ENCODE data around the gene FBXL7.

FBXL7 gene

GRCh38 chr5:15717001-15717400 lies 217.0 kb downstream of the FBXL7 start:
- no peak for DNase-seq (ENCODE audit: low spot score)

- DNase-seq (ENCODE audit: low spot score): no peak
Observed at GRCh38 chr5:15718421-15719179, 218.6 kb downstream of the FBXL7 start.

DNA sequence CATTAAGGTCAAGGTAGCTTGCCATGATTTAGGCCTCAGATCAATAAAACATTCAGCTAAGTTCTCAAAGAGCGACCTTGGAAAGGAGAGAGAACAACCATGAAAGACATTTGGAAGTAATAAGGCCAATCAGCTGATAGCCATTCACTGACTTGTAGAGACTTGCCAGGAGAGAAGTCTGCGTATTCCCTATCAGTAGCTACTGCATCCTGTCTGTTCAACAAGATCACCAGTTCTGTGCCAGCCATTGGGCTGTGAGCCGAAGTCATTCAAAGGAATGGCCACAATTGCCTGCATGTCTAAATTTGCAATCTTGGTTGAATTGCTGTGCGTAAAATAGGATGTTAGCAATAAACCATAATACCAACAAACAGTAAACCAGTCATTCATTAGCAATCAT lies 219.8 kb downstream of the FBXL7 start:
- no peak for DNase-seq (ENCODE audit: low spot score)

GRCh38 chr5:15720515-15720914 lies 220.5 kb downstream of the FBXL7 start:
- DNase-seq (ENCODE audit: low spot score): no peak

DNA sequence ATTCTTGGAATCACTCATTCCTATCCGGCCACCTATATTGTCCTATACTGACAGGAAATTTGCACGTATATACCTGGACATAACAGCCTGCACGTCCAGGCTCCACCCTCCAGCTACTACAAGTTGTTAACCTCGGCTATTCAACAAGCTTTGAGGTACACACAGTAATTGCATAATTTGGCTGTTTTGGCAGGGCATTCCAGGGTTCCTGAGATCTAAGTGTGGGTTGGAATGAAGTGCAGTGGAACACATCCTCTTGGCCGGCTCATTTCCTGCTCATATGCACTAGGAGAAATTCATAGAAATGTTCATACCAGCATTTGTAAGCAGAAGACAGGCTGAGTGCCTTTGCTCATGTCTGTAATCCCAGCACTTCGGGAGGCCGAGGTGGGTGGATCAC lies 222.3 kb downstream of the FBXL7 start:
- DNase-seq (ENCODE audit: low spot score): no peak

DNA sequence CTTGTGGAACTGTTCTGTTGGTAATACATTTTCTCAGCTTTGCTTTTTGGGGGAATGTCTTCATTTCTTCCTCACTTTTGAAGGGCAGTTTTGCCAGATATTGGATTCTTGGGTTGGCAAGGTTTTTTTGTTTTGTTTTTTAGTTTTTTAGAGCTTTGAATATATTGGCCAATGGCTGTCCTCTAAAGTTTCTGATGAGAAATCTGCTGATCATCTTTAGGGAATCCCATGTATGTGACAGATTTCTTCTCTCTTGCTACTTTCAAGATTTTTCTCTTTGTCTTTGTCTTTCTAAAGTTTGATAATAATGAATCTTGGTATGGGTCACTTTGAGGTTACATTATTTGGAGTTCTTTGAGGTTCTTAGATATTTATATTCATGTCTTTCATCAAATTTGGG lies 227.4 kb downstream of the FBXL7 start:
- no peak for DNase-seq (ENCODE audit: low spot score)

GRCh38 chr5:15728811-15729210 lies 228.8 kb downstream of the FBXL7 start:
- DNase-seq (ENCODE audit: low spot score): no peak

DNA sequence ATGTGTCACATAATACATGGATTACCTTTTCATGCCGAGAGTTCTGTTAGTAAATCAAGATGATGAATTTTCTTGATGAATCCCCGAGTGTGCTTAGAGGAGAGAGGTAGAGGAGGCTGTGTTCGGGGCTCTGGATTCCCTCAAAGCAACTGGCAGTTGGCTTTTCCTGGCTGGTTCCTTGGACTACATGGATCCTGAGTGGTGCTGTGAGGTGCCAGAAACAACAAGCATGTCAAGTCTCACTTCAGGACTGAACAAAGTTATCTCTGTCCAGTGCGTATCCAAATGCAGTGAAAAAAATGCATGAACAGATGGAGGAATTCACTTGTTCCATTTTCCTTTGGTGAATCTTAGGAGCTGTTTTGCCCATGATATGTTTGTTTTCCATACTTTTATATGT lies 231.7 kb downstream of the FBXL7 start:
- no peak for DNase-seq (ENCODE audit: low spot score)

DNA sequence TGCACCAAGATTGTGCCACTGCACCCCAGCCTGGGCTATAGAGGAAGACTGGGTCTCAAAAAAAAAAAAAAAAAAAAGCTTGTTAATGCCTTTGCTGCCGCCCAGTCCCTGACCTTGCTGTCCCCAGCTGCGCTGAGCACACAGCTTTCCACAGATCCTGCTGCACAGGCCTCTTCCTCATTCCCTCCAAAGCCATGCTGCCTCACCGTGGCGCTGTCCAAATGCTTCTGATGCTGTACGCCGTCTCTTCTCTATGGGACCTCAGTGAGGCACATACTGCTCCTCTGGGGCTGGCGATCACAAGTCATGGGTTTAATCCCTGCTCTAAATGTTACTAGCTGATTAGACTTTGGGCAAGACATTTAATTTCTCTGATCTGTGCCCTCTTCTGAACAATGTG lies 234.1 kb downstream of the FBXL7 start:
- DNase-seq (ENCODE audit: low spot score): no peak

GRCh38 chr5:15737036-15737821 lies 237.2 kb downstream of the FBXL7 start:
- DNase-seq (ENCODE audit: low spot score): no peak

DNA sequence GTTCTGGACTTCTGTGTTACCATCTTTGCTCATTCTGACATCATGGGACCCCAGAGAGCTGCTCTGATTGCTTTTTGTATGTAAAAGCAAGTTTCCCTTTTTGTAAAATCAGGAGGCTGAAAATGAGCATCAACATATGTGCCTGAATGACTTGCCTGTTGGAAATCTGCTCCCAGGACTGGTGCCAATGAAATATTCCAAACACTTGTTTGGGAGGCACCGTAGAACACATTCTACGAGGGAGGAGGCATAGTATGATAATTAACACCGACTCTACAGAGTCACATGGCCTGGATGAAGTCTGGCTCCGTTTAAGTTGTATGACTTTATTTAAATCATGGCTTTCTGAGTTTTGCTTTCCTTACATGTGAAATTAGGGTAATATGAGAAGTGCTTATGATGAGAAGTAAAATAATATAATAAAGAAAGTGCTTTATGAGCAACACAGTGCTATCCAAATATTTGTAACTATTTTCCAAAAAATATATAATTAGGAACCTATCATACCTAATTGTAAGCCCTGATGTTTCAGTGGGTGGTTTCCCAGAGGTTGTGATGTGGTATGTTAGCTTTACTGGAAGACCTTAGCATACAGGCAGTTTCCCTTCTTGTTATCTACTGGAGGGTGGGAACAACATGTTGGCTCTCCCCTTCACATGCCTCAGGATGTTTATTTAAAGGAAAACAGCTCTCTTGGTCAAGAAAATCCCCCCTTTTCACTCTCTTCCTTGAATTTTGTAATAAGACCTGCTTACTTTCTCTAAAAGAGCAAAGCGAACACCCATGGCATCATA lies 238.1 kb downstream of the FBXL7 start:
- DNase-seq (ENCODE audit: low spot score): no peak

- no peak for DNase-seq (ENCODE audit: low spot score)
Observed at GRCh38 chr5:15740383-15740782, 240.4 kb downstream of the FBXL7 start.

- DNase-seq (ENCODE audit: low spot score): no peak
Observed at GRCh38 chr5:15741591-15741990, 241.6 kb downstream of the FBXL7 start.

GRCh38 chr5:15746833-15747232 lies 246.9 kb downstream of the FBXL7 start:
- DNase-seq (ENCODE audit: low spot score): no peak

DNA sequence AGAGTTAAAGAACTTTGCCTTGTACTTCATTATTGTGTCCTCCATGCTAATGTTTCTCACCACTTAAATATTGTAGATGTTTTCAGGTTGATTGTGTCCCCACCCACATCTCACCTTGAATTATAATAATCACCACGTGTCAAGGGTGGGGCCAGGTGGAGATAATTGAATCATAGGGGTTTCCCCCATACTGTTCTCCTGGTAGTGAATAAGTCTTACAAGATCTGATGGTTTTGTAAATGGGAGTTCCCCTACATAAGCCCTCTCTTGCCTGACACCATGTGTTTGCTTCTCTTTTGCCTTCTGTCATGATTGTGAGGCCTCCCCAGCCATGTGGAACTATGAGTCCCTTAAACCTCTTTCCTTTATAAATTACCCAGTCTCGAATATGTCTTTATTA lies 248.3 kb downstream of the FBXL7 start:
- DNase-seq (ENCODE audit: low spot score): no peak

DNA sequence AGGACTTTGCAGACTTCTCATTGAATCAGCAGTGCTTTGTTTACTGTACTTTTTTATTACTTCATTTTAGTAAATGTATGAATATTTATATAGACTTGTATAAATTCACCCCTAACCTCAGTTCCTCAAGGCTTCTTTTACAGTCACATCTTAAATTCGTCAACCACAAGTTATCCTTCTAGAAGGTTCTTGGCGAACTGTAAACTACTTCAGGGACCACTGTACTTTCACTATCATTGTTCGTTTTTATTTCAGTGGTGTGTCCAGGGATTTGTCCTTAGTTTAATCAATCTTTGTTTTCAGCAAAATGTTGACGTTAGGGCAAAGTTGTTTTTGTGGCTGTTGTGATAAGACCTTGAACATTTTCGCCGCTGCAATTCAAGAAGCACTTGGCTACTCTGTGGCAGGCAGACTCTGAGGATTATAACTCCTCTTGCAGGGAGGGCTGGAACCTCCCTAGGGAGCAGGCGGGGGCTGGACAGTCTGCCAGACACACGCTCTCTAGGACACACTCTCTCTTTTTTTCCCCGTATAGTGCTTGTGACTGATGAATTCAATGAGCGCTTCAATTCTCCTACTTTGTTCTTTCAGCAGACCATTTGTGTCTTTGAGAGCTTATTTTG lies 252.8 kb downstream of the FBXL7 start:
- DNase-seq (ENCODE audit: low spot score): no peak

- no peak for DNase-seq (ENCODE audit: low spot score)
Observed at GRCh38 chr5:15753752-15754151, 253.8 kb downstream of the FBXL7 start.

DNA sequence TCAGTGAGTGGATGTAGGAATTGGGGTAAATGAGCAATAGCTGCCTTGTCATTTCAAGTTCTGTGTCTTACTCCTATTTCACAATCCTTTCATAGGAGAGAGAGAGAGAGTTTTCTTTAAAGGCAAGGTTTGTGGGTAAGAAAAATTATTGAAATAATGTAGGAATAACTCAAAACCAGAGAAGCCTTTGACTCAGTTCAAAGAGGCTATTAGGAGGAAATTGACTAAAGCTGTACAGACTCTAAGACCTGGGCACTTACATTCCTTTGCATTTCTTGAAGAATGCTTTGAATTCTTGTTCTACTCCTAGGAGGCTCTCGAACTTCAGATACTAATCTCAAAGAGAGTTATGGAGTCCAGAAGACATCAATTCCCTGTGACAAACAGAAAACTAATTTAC lies 257.1 kb downstream of the FBXL7 start:
- no peak for DNase-seq (ENCODE audit: low spot score)

DNA sequence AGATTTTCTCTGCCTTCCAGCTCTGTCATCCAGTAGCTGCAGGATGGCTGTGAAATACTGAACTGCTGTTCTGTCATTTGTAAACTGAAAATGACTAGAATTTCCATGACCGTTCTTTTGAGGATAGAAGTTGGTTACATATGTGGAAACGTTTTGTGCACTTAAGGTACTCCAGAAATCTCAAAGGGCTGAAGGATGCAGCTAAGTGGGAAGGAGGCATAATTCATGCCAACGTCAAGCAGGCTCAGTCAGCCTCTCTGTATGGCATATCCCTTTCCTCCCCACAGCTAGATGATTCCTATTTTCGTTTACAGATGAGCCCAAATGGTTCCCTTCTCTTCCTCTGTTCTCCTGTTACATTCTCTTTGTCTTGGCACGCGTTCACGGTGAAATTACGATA lies 257.6 kb downstream of the FBXL7 start:
- no peak for DNase-seq (ENCODE audit: low spot score)

- no peak for DNase-seq (ENCODE audit: low spot score)
Observed at GRCh38 chr5:15762668-15763067, 262.7 kb downstream of the FBXL7 start.

- DNase-seq (ENCODE audit: low spot score): no peak
Observed at GRCh38 chr5:15763754-15764153, 263.8 kb downstream of the FBXL7 start.

GRCh38 chr5:15768936-15769335 lies 269.0 kb downstream of the FBXL7 start:
- no peak for DNase-seq (ENCODE audit: low spot score)

Measured in ecto neural progenitor cell (in vitro differentiated cells).